ENCODE measurements around the gene SVOPL. TPM values are rescaled to one million over a fixed set of nuclear protein-coding genes. Genes with fewer than 3 reads are reported as not detected.

The SVOPL gene
- total RNA-seq, 1 donor from 2014 or later, result 0.81 TPM

DNA sequence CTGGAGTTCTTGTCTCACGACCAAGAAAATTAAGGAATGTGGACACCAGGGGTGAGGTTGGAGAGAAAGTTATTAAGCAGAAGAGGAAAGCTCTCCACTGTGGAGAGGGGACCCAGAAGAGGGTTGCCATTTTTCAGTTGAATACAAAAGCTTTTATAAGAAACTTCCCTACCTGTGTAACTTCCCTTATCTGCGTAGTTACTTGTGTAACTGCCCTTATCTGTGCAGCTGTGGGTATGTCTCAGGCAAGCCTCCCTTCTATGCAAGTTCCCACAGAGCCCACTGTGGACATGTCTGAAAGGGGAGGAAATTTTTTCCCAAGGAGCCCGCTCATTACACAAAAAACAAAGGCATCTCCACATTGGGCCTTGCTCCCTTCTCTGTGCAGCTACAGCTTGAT is 94.9 kb downstream of the SVOPL start:
- DNase-seq (no peak), ATAC-seq (no peak)
- H3K9me3 ChIP-seq, result no peaks in the 10 kb centered on the region
- H3K36me3 ChIP-seq, result no peaks in the 10 kb centered on the region
- H3K27ac ChIP-seq, result no peak overlapping the region
- TF ChIP-seq, protein P1, sequence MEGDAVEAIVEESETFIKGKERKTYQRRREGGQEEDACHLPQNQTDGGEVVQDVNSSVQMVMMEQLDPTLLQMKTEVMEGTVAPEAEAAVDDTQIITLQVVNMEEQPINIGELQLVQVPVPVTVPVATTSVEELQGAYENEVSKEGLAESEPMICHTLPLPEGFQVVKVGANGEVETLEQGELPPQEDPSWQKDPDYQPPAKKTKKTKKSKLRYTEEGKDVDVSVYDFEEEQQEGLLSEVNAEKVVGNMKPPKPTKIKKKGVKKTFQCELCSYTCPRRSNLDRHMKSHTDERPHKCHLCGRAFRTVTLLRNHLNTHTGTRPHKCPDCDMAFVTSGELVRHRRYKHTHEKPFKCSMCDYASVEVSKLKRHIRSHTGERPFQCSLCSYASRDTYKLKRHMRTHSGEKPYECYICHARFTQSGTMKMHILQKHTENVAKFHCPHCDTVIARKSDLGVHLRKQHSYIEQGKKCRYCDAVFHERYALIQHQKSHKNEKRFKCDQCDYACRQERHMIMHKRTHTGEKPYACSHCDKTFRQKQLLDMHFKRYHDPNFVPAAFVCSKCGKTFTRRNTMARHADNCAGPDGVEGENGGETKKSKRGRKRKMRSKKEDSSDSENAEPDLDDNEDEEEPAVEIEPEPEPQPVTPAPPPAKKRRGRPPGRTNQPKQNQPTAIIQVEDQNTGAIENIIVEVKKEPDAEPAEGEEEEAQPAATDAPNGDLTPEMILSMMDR (IDR thresholded peaks at IDR 0.05), result no peak
- H3K4me3 ChIP-seq, result no peak overlapping the region
- no peaks in the 10 kb centered on the region for H3K4me1 ChIP-seq
- intact Hi-C loops (cut with DNase I), result no loop called here
- H3K27me3 ChIP-seq, result no peaks in the 10 kb centered on the region

DNA sequence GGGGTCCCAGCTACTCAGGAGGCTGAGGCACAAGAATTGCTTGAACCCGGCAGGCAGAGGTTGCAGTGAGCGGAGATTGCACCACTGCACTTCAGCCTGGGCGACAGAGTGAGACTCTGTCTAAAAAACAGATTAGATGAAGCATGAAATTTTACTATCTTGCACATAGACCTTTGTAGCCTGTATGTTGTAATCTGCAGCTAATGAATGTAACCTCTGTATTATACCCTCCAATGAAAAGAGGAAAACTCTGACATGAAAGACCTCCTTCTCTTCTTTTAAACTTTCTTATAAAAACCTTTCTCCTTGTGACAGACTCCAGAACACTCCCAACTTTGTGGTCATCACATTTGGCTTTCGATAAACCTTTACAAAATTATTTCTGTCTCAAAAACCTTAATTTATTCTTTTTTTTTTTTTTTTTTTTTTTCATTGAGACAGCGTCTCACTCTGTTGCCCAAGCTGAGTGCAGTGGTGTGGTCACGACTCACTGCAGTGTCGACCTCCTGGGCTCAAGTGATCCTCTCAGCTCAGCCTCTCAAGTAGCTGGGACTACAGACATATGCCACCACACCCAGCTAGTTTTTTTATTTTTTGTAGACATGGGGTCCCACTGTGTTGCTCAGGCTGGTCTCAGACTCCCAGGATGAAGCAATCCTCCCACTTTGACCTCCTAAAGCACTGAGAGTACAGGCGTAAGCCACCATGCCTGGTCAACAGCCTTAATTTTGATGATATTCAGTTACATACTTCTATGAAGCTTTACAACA is 97.4 kb downstream of the SVOPL start:
- ATAC-seq (no peak), DNase-seq (no peak)
- Histone ChIP-seq H3K27me3 (no peaks in the 10 kb centered on the region), H3K27ac (no peak overlapping the region), H3K9me3 (no peaks in the 10 kb centered on the region), H3K4me1 (no peaks in the 10 kb centered on the region), H3K36me3 (no peaks in the 10 kb centered on the region), H3K4me3 (no peak overlapping the region)
- TF ChIP-seq, protein P1 (IDR thresholded peaks at IDR 0.05), result no peak
- intact Hi-C loops (cut with DNase I), result no loop called here

DNA sequence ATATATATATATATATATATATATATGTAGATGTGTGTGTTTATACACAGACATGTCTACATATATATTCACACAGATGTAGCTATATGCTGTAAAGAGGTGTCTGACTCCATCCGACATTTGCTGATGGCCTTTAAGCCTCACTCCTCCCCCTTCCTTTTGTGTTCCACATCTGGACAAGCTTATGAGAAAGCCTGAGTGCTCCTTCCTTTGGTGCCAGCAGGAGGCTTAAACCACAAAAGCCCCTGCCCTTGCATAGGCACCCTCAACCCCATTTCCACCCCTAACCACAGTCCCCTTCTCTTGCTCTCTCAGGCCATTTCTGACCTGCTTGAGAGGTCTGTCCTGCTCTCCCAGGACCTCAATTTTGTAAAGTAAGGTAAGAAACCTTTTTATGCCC is 98.7 kb downstream of the SVOPL start:
- no peak overlapping the region for H3K4me3 ChIP-seq
- no peak overlapping the region for H3K27ac ChIP-seq
- no peaks in the 10 kb centered on the region for H3K27me3 ChIP-seq
- DNase-seq, result no peak
- H3K9me3 ChIP-seq, result no peaks in the 10 kb centered on the region
- ATAC-seq, result no peak
- intact Hi-C loops (cut with DNase I), result no loop called here
- no peaks in the 10 kb centered on the region for H3K36me3 ChIP-seq
- TF ChIP-seq, protein P1 (IDR thresholded peaks at IDR 0.05), result no peak
- no peaks in the 10 kb centered on the region for H3K4me1 ChIP-seq

DNA sequence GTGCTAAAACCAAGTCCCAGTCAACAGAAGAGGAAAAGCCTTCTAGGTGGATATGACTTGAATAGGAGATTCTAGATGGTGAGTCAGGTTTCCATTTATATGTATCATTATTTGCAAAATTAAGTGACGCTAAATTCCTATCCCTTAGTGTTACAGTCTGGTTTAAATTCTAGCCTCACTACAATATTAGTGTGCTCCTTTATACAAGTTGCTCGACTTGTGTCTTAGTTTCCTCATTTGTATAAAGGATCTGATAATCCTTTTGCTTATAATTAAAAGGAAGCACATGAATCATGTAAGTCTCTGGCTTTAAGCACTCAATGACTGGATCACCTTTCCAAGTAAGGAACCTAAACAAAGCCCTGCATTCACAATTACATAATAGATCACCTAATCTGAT is 105.7 kb downstream of the SVOPL start:
- H3K4me1 ChIP-seq, result no peaks in the 10 kb centered on the region
- no peaks in the 10 kb centered on the region for H3K9me3 ChIP-seq
- H3K4me3 ChIP-seq, result no peak overlapping the region
- no peaks in the 10 kb centered on the region for H3K36me3 ChIP-seq
- no peak overlapping the region for H3K27ac ChIP-seq
- intact Hi-C loops (cut with DNase I), result no loop called here
- DNase-seq (no peak), ATAC-seq (no peak)
- H3K27me3 ChIP-seq, result no peaks in the 10 kb centered on the region
- TF ChIP-seq, protein P1 (IDR thresholded peaks at IDR 0.05), result no peak

DNA sequence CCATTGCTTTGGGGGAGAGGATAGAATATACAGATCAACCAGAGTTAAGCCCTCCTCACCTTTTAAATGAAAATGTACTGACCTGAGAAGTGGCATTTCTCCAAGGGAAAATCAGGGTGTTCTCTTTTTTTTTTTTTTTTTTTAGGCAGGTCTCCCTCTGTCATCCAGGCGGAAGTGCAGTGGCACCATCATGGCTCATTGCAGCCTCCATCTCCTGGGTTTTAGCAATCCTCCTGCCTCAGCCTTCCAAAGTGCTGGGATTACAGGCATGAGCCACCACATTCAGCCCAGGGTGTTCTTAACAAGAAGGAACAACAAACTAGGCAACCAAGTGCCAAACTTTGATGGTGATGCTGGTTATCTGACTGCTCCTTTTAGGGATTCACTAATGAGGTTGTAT is 111.0 kb downstream of the SVOPL start:
- intact Hi-C loops (cut with DNase I), result no loop called here
- no peak overlapping the region for H3K27ac ChIP-seq
- TF ChIP-seq, protein P1 (IDR thresholded peaks at IDR 0.05), result no peak

More for the DNA sequence above, 111.0 kb downstream of the SVOPL start:
- Histone ChIP-seq H3K4me1 (no peaks in the 10 kb centered on the region), H3K9me3 (no peaks in the 10 kb centered on the region), H3K27me3 (no peaks in the 10 kb centered on the region), H3K4me3 (no peak overlapping the region), H3K36me3 (peaks cover 15% of the 10 kb centered on the region)
- DNase-seq (no peak), ATAC-seq (no peak)

Measured in upper lobe of right lung (tissue), 1 donor.